Measurements from ENCODE around the gene CACNA2D1. TPM values are rescaled to one million over a fixed set of nuclear protein-coding genes. Genes with fewer than 3 reads are reported as not detected.
A peak's percentile ranks its signal among the peaks of the same experiment; 100 is the strongest.

CACNA2D1 gene
- total RNA-seq, 1 experiment from 2014 or later: 4.3 TPM

DNA sequence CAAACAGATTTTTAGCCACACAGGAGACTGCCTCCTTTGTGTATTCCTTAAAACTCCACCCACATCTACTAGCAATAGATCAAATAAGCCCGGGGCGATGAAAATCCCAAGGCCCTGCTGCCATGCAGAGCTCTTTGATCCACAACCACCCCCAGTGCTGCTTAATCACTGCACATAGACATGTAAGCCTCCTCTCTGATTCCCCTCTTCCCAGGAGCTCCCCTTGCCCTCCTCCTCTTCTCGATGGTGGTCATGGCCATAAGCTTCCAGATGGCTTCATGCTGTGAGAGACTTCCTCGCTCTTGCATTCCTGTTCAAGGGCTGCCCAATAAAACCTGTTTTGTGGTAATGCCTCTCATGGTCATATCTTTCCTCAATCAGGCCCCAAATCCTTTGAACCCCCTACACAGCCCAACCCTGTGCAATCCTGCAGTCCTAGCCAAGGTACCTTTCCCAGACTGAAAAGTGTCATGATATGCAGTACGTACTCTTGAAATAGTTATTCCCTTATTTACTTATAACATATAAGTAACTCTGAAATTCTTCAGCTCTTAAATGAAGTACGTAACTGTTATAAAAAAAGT lies 158.5 kb downstream of the CACNA2D1 start:
- DNase-seq (ENCODE audit: low read depth): no peak

GRCh38 chr7:82275342-82275741 lies 168.2 kb downstream of the CACNA2D1 start:
- DNase-seq (ENCODE audit: low read depth): no peak

GRCh38 chr7:82274681-82275080 lies 168.9 kb downstream of the CACNA2D1 start:
- DNase-seq (ENCODE audit: low read depth): no peak

DNA sequence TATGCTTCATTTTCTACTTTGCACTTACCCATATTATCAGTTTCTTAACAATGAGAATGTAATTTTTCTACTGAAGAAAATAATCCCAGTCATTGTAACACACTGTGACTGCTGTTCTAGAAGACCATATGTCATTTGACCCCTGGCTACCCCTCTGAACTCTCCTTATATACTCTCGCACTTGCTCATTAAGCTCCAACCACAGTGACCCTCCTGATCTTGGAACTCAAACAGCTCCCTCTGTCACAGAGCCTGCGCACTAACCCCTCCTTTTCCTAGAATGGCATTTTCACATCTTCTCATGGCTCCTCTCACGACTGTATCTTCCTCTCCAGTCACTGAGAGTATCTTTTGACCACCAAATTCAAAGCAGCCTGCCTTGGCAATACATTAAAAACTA lies 169.7 kb downstream of the CACNA2D1 start:
- no peak for DNase-seq (ENCODE audit: low read depth)

- no peak for DNase-seq (ENCODE audit: low read depth)
These were observed 172.7 kb downstream of the CACNA2D1 start for GRCh38 chr7:82270870-82271269.

DNA sequence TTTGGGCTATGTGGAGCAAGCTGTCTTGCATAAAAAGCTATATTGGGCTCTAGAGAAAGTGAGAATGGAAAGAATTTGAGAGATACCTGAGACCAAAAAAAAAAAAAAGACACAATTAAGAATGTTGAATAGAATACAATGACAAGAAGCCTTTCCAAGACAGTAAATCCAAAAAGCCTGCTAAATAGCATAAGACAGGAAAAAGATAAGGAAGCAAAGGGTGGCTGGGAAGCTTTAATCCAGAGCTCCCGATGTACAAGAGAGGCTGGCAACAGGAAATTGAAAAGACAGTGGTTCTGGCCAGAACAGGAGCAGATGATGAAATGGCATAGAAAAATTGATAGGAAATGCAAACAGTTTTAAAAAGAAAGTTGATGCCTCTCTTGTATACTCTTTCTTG lies 174.9 kb downstream of the CACNA2D1 start:
- DNase-seq (ENCODE audit: low read depth): no peak

- no peak for DNase-seq (ENCODE audit: low read depth)
These were observed 177.5 kb downstream of the CACNA2D1 start for GRCh38 chr7:82266081-82266480.

- no peak for DNase-seq (ENCODE audit: low read depth)
These were observed 178.7 kb downstream of the CACNA2D1 start for GRCh38 chr7:82264783-82265305.

- no peak for DNase-seq (ENCODE audit: low read depth)
These were observed 179.4 kb downstream of the CACNA2D1 start for GRCh38 chr7:82263920-82264782.

GRCh38 chr7:82258181-82258580 lies 185.4 kb downstream of the CACNA2D1 start:
- no peak for DNase-seq (ENCODE audit: low read depth)

DNA sequence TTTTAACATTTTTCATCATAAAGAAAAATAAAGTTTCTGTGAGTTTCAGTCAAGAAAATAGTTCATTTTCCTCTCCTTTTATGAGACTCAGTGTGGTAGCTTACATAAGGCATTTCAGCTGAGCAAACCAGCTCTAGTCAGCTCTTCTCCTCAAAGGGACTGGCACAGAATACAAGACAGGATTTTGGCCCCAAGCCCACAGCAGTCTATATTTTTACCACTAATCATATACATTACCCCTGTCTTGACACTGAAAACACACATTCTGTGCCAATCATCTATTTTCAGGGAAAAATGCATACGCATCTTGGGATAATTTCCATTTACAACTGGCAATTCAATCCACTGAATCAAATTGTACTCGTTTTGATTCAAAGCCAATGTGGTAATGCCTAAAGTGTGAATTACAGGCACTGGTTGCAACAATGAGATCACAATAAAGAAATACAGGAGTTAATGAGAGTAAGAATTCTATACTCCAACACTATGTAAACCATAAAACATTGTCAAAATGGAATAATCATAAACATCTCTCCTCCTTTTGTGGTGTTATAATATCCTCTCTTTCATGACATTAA lies 186.4 kb downstream of the CACNA2D1 start:
- no peak for DNase-seq (ENCODE audit: low read depth)

DNA sequence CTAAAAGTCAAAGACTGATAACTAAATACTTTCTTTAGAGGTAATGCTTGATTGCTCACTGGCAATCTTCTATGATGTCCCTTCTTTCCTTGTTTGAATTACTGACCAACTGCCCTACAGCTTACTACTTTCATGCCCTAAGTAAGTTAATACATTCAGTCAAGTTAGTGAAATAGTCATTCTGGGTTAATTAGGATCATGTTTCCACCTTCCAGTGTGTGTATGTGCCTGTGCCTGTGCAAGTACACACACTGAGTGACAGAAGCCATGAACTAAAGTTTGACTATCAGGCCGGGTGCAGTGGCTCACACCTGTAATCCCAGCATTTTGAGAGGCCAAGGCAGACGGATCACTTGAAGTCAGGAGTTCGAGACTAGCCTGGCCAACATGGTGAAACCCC lies 187.9 kb downstream of the CACNA2D1 start:
- no peak for DNase-seq (ENCODE audit: low read depth)

- DNase-seq (ENCODE audit: low read depth): no peak
These were observed 193.0 kb downstream of the CACNA2D1 start for GRCh38 chr7:82250598-82250997.

DNA sequence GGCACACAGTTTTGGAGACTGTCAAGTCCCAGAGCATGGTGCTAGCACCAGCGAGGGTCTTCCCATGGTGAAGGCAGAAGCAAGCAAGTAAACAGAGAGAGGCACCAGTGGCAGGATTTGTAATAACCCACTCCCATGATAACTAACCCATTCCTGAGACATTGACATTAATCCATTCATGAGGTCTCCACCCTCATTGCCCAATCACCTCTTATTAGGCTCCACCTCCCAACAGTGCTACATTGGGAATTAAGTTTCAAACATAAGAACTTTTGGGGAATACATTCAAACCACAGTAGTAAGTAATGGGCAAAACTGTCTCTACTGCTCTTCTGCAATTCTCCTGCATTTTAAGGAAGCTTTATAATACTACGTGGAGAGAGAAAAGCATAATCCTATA lies 193.6 kb downstream of the CACNA2D1 start:
- no peak for DNase-seq (ENCODE audit: low read depth)

- DNase-seq (ENCODE audit: low read depth): peak; percentile 6
These were observed 195.7 kb downstream of the CACNA2D1 start for GRCh38 chr7:82247814-82248433.

GRCh38 chr7:82244947-82245517 lies 198.5 kb downstream of the CACNA2D1 start:
- DNase-seq (ENCODE audit: low read depth): no peak

DNA sequence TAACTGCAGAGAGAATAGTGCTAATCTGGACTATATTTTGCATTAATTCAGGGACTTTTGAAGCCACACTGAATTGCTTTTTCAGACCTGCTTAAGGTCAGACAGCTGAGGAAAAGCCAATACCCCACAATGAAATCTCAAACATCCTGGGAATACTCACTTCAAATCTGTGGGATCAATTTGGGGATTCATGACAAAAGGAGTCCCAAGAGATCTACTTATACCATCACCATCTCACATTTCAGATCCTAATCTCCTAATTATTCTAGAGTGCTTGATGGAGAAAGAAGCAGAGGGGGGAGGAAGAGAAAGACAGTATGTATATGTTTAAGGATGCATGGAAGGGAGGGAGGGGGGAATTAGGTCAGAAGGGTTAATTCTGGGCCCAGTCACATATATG lies 202.2 kb downstream of the CACNA2D1 start:
- no peak for DNase-seq (ENCODE audit: low read depth)

- DNase-seq (ENCODE audit: low read depth): peak; percentile 17
These were observed 207.9 kb downstream of the CACNA2D1 start for GRCh38 chr7:82235713-82236112.

GRCh38 chr7:82234457-82235049 lies 209.0 kb downstream of the CACNA2D1 start:
- peak; percentile 23 for DNase-seq (ENCODE audit: low read depth)

DNA sequence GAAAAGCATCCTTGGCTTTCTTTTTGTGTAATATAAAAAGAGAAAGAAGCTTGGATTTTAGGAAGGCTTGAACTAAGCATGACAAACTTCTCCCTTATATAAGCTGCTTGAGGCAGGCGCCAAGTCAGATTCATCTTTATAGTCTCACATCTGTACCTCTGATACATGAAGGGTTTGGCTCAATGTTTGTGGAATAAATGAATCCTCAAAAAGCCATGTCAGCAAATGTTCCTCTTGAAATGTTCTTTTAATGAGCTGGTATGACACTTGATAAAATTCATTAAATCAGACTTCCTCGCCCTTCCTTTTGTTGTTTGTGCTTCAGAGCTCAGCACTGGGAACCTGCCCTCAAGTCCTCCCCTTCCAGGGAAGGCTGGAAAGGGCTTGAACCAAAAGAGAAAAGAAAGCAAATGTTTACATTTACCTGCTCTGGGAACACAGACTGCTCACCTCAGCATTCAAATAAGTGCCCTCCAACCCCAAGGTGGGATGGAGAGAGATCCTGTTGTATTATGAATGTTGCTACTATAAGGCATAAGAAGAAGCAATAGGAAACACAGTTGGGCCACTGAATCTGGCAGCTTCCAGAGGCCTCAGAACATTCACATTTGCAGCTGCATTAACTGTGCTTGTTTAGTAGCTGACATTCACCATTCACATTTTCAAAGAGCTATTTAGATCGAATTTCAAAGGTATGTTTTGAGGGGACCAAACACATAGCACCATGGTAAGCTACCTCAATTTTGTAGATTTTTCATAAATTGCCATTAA lies 212.6 kb downstream of the CACNA2D1 start:
- DNase-seq (ENCODE audit: low read depth): no peak

DNA sequence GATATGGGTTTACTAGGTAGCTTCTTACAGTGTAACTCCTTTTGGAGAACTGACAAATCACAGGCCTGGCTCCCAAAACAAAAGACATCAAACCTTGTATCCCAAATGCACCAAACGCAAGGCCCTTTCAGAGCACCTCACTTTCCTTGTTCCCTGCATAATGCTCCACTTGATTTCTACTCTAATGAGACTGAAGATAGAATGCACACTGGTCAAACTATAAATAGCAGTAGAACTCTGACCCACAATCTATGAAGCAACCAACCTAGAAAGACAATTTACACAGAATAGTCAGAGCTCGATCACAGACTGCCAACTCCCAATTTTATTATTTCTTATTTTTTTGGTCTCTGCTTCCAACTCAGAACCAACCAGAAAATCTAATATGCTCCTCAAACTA lies 214.4 kb downstream of the CACNA2D1 start:
- no peak for DNase-seq (ENCODE audit: low read depth)

Data from Daoy (cell line).